Epithelial cell of prostate (primary cell): ENCODE results near the gene VPS35L.

Experiments
- DNase-seq: peaks from one replicate; pipeline ENCODE4 v3.0.0-alpha.2; 2011; ENCODE audit warnings: low read depth, low spot score
- H3K27ac ChIP-seq: fragments of 450-650 bp; 2 replicates; pipeline ENCODE4 v1.5.1; 2017; ENCODE audit warnings: mild to moderate bottlenecking

The VPS35L gene

GRCh38 chr16:19589106-19589505 is 33.6 kb downstream of the VPS35L start:
- no peak overlapping the region for H3K27ac ChIP-seq
- DNase-seq: no peak

- no peak overlapping the region for H3K27ac ChIP-seq
Observed at GRCh38 chr16:19589771-19590302, 34.3 kb downstream of the VPS35L start.

GRCh38 chr16:19595043-19595767 is 39.7 kb downstream of the VPS35L start:
- DNase-seq: peak; percentile 52
- peak overlapping the region; percentile 40 for H3K27ac ChIP-seq

More at GRCh38 chr16:19589771-19590302, 34.3 kb downstream of the VPS35L start:
- no peak for DNase-seq

GRCh38 chr16:19598805-19599510 is 43.5 kb downstream of the VPS35L start:
- no peak for DNase-seq
- no peak overlapping the region for H3K27ac ChIP-seq

GRCh38 chr16:19599968-19600716 is 44.6 kb downstream of the VPS35L start:
- DNase-seq: no peak
- H3K27ac ChIP-seq: no peak overlapping the region

- no peak overlapping the region for H3K27ac ChIP-seq
- DNase-seq: no peak
Observed at GRCh38 chr16:19601083-19601976, 45.8 kb downstream of the VPS35L start.

- H3K27ac ChIP-seq: no peak overlapping the region
- no peak for DNase-seq
Observed at GRCh38 chr16:19604911-19605310, 49.4 kb downstream of the VPS35L start.

GRCh38 chr16:19605701-19606100 is 50.2 kb downstream of the VPS35L start:
- no peak for DNase-seq
- H3K27ac ChIP-seq: no peak overlapping the region

- no peak for DNase-seq
- H3K27ac ChIP-seq: no peak overlapping the region
Observed at GRCh38 chr16:19607616-19608280, 52.2 kb downstream of the VPS35L start.

GRCh38 chr16:19609359-19609758 is 53.9 kb downstream of the VPS35L start:
- H3K27ac ChIP-seq: no peak overlapping the region
- no peak for DNase-seq

GRCh38 chr16:19610200-19610599 is 54.7 kb downstream of the VPS35L start:
- no peak for DNase-seq
- no peak overlapping the region for H3K27ac ChIP-seq

GRCh38 chr16:19613834-19614233 is 58.3 kb downstream of the VPS35L start:
- no peak overlapping the region for H3K27ac ChIP-seq
- DNase-seq: no peak

- no peak overlapping the region for H3K27ac ChIP-seq
- no peak for DNase-seq
Observed at GRCh38 chr16:19616241-19616640, 60.7 kb downstream of the VPS35L start.

- DNase-seq: no peak
- no peak overlapping the region for H3K27ac ChIP-seq
Observed at GRCh38 chr16:19618876-19619275, 63.4 kb downstream of the VPS35L start.

GRCh38 chr16:19621445-19621844 is 65.9 kb downstream of the VPS35L start:
- no peak overlapping the region for H3K27ac ChIP-seq
- DNase-seq: no peak

- H3K27ac ChIP-seq: no peak overlapping the region
- no peak for DNase-seq
Observed at GRCh38 chr16:19625039-19625438, 69.5 kb downstream of the VPS35L start.

GRCh38 chr16:19636436-19637267 is 81.1 kb downstream of the VPS35L start:
- no peak for DNase-seq
- H3K27ac ChIP-seq: no peak overlapping the region

GRCh38 chr16:19639986-19640421 is 84.5 kb downstream of the VPS35L start:
- DNase-seq: no peak
- no peak overlapping the region for H3K27ac ChIP-seq
